Panc1 (cell line): ENCODE results near the gene ARL5C. TPM values are rescaled to one million over a fixed set of nuclear protein-coding genes. Genes with fewer than 3 reads are reported as not detected.
A peak's percentile ranks its signal among the peaks of the same experiment; 100 is the strongest.

Experiments used
- ATAC-seq: fragments of 200-7000 bp; cut with Tn5 transposase; 2 replicates; pipeline ENCODE4 v1.9.1; 2020; ENCODE audit warnings: mild to moderate bottlenecking, moderate library complexity
- BruUV-seq: library from RNA; stranded (reverse); fragments of 400-500 nt; replicated peaks from 2 replicates; lab custom pipeline; 2021; lab: Mats Ljungman, UMichigan
- CTCF ChIA-PET: fragments of 300-600 bp; sonication (Branson Sonifier 250); formaldehyde crosslinking; loops from one replicate; lab custom pipeline; 2022; ENCODE audit warnings: antibody characterized with exemption; lab: Charles Lee
- POLR2A ChIA-PET: fragments of 300-600 bp; sonication (Branson Sonifier 250); formaldehyde crosslinking; loops from one replicate; lab custom pipeline; 2022; ENCODE audit warnings: antibody characterized with exemption; lab: Charles Lee
- DNase-seq: peaks from one replicate; pipeline ENCODE4 v3.0.0-alpha.2; 2010; ENCODE audit warnings: low read depth, low spot score
- H3K27ac ChIP-seq: 2 replicates; pipeline ENCODE4 v1.5.1; 2011; ENCODE audit warnings: mild to moderate bottlenecking, low read length, inconsistent platforms
- H3K27me3 ChIP-seq: fragments of 200-500 bp; sonication (Bioruptor generic); 2 replicates; pipeline ENCODE4 v1.6.0; 2014; ENCODE audit warnings: low read length, inconsistent platforms; ENCODE audit not compliant: control insufficient read depth, insufficient read depth
- H3K36me3 ChIP-seq: fragments of 200-500 bp; sonication (Bioruptor generic); 2 replicates; pipeline ENCODE4 v1.5.1; 2014; ENCODE audit warnings: inconsistent platforms, mild to moderate bottlenecking, low read length, moderate library complexity; ENCODE audit not compliant: control insufficient read depth, insufficient read depth
- H3K4me1 ChIP-seq: 2 replicates; pipeline ENCODE4 v1.5.1; 2011; ENCODE audit warnings: inconsistent platforms, mild to moderate bottlenecking, low read length, moderate library complexity; ENCODE audit not compliant: control insufficient read depth, insufficient read depth
- H3K4me3 ChIP-seq, 2 experiments: 2 replicates each; pipeline ENCODE4 v1.5.1; 2011 to 2012; ENCODE audit warnings: low read depth in 2 of 2, low read length in 2 of 2, mild to moderate bottlenecking in 2 of 2, inconsistent platforms in 1 of 2, moderate library complexity in 1 of 2
- H3K9me3 ChIP-seq: fragments of 200-500 bp; sonication (Bioruptor generic); 2 replicates; pipeline ENCODE4 v1.5.1; 2014; ENCODE audit warnings: low read depth, mild to moderate bottlenecking, inconsistent platforms, low read length, moderate library complexity; ENCODE audit not compliant: control insufficient read depth, insufficient read depth
- POLR2AphosphoS5 ChIP-seq: IDR thresholded peaks from 2 replicates; pipeline ENCODE4 v1.6.1; 2012; ENCODE audit warnings: mild to moderate bottlenecking, low read depth, low read length, moderate library complexity
- SIN3A ChIP-seq: IDR thresholded peaks from 2 replicates; pipeline ENCODE4 v1.6.1; 2012; ENCODE audit warnings: low read depth, mild to moderate bottlenecking, low read length, moderate library complexity, borderline replicate concordance; ENCODE audit not compliant: insufficient read depth
- TCF7L2 ChIP-seq: IDR thresholded peaks from 2 replicates; pipeline ENCODE4 v1.6.1; 2011; ENCODE audit warnings: mild to moderate bottlenecking, low read depth, low read length, inconsistent platforms
- in situ Hi-C: cut with HindIII; loops from 2 replicates; pipeline ENCODE4 v1.10.0; 2016; ENCODE audit warnings: low sequenced_read_pairs, low pct_unique_long_range_greater_than_20kb
- intact Hi-C: fragments of 100-400 bp; cut with micrococcal nuclease; formaldehyde crosslinking; loops from one replicate; pipeline ENCODE4 v1.10.0; 2022; ENCODE audit not compliant: unreplicated experiment
- total RNA-seq: library from RNA; stranded (reverse); gene quantifications from one replicate; pipeline ENCODE4 v1.2.1, GENCODE V29; 2021; ENCODE audit not compliant: unreplicated experiment
- TF ChIP-seq, protein P1 (sequence below): fragments of 450-650 bp; IDR thresholded peaks from 2 replicates; pipeline ENCODE4 v1.5.1; 2017; ENCODE audit warnings: mild to moderate bottlenecking
- TF ChIP-seq, protein P2 (sequence below), 2 experiments: IDR thresholded peaks; 2 replicates each; pipeline ENCODE4 v1.6.1; 2011 to 2012; ENCODE audit warnings: low read depth in 2 of 2, control low read depth in 1 of 2, low read length in 1 of 2, mild to moderate bottlenecking in 1 of 2, moderate library complexity in 1 of 2; ENCODE audit not compliant: insufficient read depth in 1 of 2

The ARL5C gene
- total RNA-seq, 1 experiment from 2014 or later = not detected

DNA sequence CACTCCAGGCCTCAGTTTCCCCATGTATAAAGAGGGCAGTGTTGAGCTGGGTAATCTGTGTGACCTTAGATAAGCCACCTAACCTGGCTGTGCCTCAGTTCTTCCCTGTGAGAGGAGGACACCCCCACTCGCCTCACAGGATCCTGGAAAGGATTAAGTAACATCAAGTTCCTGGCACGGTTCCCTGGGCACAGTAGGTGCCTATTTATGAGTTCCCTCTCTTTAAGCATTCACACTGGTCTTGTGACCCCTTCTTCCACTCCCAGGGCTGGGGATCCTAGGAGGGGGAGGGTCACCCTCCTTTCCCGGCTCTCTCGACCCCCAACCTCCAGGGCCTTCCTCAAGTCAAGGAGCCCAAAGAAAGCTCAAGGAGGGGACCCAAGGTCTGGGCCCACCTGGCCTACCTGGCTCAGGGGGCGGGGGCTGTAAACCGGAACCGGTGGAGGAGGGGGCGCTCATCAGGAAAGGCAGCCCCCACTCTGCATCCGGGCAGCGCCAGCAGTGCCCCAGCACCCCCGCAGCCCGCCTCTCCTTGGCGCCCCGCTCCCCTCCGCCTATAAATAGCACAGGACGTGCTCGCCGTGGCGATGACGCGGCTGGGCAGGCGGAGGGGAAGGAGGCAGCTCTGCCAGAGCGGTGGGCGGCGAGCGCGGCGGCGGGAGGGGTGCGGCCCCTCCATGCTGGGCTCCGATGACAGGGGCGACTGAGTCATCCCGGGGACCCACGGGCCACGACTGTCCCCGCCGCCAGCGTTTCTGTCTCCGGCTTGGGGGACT lies 43.5 kb upstream of the ARL5C start:
- TF ChIP-seq, protein P1, sequence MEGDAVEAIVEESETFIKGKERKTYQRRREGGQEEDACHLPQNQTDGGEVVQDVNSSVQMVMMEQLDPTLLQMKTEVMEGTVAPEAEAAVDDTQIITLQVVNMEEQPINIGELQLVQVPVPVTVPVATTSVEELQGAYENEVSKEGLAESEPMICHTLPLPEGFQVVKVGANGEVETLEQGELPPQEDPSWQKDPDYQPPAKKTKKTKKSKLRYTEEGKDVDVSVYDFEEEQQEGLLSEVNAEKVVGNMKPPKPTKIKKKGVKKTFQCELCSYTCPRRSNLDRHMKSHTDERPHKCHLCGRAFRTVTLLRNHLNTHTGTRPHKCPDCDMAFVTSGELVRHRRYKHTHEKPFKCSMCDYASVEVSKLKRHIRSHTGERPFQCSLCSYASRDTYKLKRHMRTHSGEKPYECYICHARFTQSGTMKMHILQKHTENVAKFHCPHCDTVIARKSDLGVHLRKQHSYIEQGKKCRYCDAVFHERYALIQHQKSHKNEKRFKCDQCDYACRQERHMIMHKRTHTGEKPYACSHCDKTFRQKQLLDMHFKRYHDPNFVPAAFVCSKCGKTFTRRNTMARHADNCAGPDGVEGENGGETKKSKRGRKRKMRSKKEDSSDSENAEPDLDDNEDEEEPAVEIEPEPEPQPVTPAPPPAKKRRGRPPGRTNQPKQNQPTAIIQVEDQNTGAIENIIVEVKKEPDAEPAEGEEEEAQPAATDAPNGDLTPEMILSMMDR = no peak
- TF ChIP-seq SIN3A (no peak), TCF7L2 (no peak), POLR2AphosphoS5 (no peak)
- TF ChIP-seq, protein P2, sequence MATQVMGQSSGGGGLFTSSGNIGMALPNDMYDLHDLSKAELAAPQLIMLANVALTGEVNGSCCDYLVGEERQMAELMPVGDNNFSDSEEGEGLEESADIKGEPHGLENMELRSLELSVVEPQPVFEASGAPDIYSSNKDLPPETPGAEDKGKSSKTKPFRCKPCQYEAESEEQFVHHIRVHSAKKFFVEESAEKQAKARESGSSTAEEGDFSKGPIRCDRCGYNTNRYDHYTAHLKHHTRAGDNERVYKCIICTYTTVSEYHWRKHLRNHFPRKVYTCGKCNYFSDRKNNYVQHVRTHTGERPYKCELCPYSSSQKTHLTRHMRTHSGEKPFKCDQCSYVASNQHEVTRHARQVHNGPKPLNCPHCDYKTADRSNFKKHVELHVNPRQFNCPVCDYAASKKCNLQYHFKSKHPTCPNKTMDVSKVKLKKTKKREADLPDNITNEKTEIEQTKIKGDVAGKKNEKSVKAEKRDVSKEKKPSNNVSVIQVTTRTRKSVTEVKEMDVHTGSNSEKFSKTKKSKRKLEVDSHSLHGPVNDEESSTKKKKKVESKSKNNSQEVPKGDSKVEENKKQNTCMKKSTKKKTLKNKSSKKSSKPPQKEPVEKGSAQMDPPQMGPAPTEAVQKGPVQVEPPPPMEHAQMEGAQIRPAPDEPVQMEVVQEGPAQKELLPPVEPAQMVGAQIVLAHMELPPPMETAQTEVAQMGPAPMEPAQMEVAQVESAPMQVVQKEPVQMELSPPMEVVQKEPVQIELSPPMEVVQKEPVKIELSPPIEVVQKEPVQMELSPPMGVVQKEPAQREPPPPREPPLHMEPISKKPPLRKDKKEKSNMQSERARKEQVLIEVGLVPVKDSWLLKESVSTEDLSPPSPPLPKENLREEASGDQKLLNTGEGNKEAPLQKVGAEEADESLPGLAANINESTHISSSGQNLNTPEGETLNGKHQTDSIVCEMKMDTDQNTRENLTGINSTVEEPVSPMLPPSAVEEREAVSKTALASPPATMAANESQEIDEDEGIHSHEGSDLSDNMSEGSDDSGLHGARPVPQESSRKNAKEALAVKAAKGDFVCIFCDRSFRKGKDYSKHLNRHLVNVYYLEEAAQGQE (IDR thresholded peaks at IDR 0.05; ENCODE audit: insufficient read depth in 1 of 2, low read depth in 2 of 2, low read length in 1 of 2) = no peak
- in situ Hi-C loops = no loop called here
- H3K4me1 ChIP-seq = peaks cover 5% of the 10 kb centered on the region; the same call in 1 of the 2 replicates
- DNase-seq (no peak), ATAC-seq (no peak)
- H3K27ac ChIP-seq = no peak overlapping the region
- no peaks in the 10 kb centered on the region for H3K27me3 ChIP-seq
- CTCF ChIA-PET = interaction anchor here (0.5 kb wide), 1 partner anchor 233 kb away, joined by 4 read pairs; no protein-coding TSS in a partner anchor
- peak overlapping the region in 1 of 2 experiments; percentile 1; a peak in 1 of 4 replicates for H3K4me3 ChIP-seq
- POLR2A ChIA-PET = no interaction called here
- no TSS peak for BruUV-seq
- no peaks in the 10 kb centered on the region for H3K9me3 ChIP-seq
- intact Hi-C loops = no loop called here
- H3K36me3 ChIP-seq = no peaks in the 10 kb centered on the region

DNA sequence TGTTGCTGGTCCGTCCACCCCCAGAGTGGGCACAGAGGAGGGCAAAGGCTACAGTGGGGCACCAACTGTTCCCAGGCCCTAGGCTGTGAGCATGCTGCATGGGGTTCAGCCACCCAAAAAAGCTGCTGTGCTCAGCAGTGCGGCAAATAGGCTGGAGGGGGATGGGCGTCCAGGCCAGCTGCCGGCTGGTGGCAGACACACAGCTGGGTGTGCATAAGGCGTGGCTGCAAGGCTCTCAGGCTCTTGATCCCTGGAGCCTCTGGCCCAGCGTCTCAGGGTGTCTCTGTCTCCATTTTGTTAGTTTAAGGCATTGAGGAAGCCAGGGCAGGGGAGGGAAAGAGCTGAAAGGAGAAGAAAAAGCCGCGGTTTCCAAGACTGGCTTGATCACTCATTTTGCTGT lies 42.9 kb upstream of the ARL5C start:
- Histone ChIP-seq H3K4me3 (no peak overlapping the region), H3K9me3 (no peaks in the 10 kb centered on the region), H3K27me3 (no peaks in the 10 kb centered on the region), H3K4me1 (peaks cover 5% of the 10 kb centered on the region; the same call in 1 of the 2 replicates), H3K36me3 (no peaks in the 10 kb centered on the region), H3K27ac (no peak overlapping the region)
- intact Hi-C loops = no loop called here
- ChIA-PET POLR2A (no interaction called here), CTCF (interaction anchor here (0.5 kb wide), 1 partner anchor 233 kb away, joined by 4 read pairs; no protein-coding TSS in a partner anchor)
- BruUV-seq = no TSS peak
- TF ChIP-seq SIN3A (no peak), POLR2AphosphoS5 (no peak), TCF7L2 (no peak)
- TF ChIP-seq, protein P1 = no peak
- TF ChIP-seq, protein P2 (IDR thresholded peaks at IDR 0.05; ENCODE audit: insufficient read depth in 1 of 2, low read depth in 2 of 2, low read length in 1 of 2) = no peak
- ATAC-seq = no peak; the same call in 1 of the 2 replicates
- in situ Hi-C loops = no loop called here
- no peak for DNase-seq
